DMS153 treated with DMSO at 0.1 percent for 48 hours (cell line): Measurements from ENCODE around the gene EPHB6.

ENCODE experiments used
- DNase-seq: peaks from one replicate; lab custom pipeline; 2025; ENCODE audit not compliant: unreplicated experiment; lab: John Stamatoyannopoulos, UW

Gene EPHB6

GRCh38 chr7:142854372-142855113, at the start of gene EPHB6:
Gene EPHB6, plus strand, starts transcription at chr7:142855076. Its CDS starts 8,152 bp downstream, at chr7:142863228.
- peak; percentile 9 for DNase-seq

GRCh38 chr7:142805350-142806021, 49.4 kb upstream of the EPHB6 start:
- no peak for DNase-seq

- no peak for DNase-seq
Observed at GRCh38 chr7:142806022-142806356, 48.9 kb upstream of the EPHB6 start.

GRCh38 chr7:142806957-142807356, 47.9 kb upstream of the EPHB6 start:
- DNase-seq: no peak

- no peak for DNase-seq
Observed at GRCh38 chr7:142807855-142808460, 46.9 kb upstream of the EPHB6 start.

- no peak for DNase-seq
Observed at GRCh38 chr7:142808461-142808801, 46.4 kb upstream of the EPHB6 start.

GRCh38 chr7:142808802-142809583, 45.9 kb upstream of the EPHB6 start:
- no peak for DNase-seq

GRCh38 chr7:142809671-142810070, 45.2 kb upstream of the EPHB6 start:
- no peak for DNase-seq

GRCh38 chr7:142811154-142811737, 43.6 kb upstream of the EPHB6 start:
- DNase-seq: peak; percentile 3

GRCh38 chr7:142812437-142813215, 42.2 kb upstream of the EPHB6 start:
- DNase-seq: no peak

GRCh38 chr7:142813226-142813625, 41.6 kb upstream of the EPHB6 start:
- DNase-seq: no peak

- DNase-seq: no peak
Observed at GRCh38 chr7:142813699-142814098, 41.2 kb upstream of the EPHB6 start.

- no peak for DNase-seq
Observed at GRCh38 chr7:142814451-142814850, 40.4 kb upstream of the EPHB6 start.

GRCh38 chr7:142815134-142815533, 39.7 kb upstream of the EPHB6 start:
- no peak for DNase-seq

- no peak for DNase-seq
Observed at GRCh38 chr7:142817506-142817905, 37.4 kb upstream of the EPHB6 start.

- no peak for DNase-seq
Observed at GRCh38 chr7:142819530-142819929, 35.3 kb upstream of the EPHB6 start.

GRCh38 chr7:142822714-142823113, 32.2 kb upstream of the EPHB6 start:
- no peak for DNase-seq

- no peak for DNase-seq
Observed at GRCh38 chr7:142827951-142828500, 26.9 kb upstream of the EPHB6 start.

GRCh38 chr7:142832417-142832816, 22.5 kb upstream of the EPHB6 start:
- no peak for DNase-seq
